HepG2 (cell line): Measurements from ENCODE around the gene NEIL3. TPM values are rescaled to one million over a fixed set of nuclear protein-coding genes. Genes with fewer than 3 reads are reported as not detected.

Experiments
- ATAC-seq: fragments of 200-7000 bp; cut with Tn5 transposase; 3 replicates; pipeline ENCODE4 v1.9.1; 2020; ENCODE audit warnings: mild to moderate bottlenecking, moderate library complexity
- BruUV-seq: library from RNA; stranded (reverse); fragments of 400-500 nt; replicated peaks from 2 replicates; lab custom pipeline; 2021; lab: Mats Ljungman, UMichigan
- CTCF ChIA-PET: fragments of 300-600 bp; formaldehyde crosslinking; extraction: SDS; loops from one replicate; lab custom pipeline; 2021; ENCODE audit warnings: low total read pairs, inconsistent platforms, low intra/inter-chr PET ratio; lab: Yijun Ruan, JAX
- POLR2A ChIA-PET: fragments of 350-600 bp; sonication (Branson Sonifier 250); formaldehyde crosslinking; loops from one replicate; lab custom pipeline; 2020; ENCODE audit warnings: antibody characterized with exemption, inconsistent platforms; lab: Yijun Ruan, JAX
- DNase-seq: peaks from one replicate; pipeline ENCODE4 v3.0.0-alpha.2; 2015; ENCODE audit warnings: low spot score
- FAIRE-seq: peaks from 3 replicates; lab custom pipeline; 2011; peaks lifted over from hg19 to GRCh38; lab: Jason Lieb, UNC
- H2AFZ ChIP-seq: one replicate; pipeline ENCODE4 v1.6.1; 2011; ENCODE audit warnings: low read length, inconsistent platforms
- H3K27ac ChIP-seq: fragments of 300-600 bp; 3 replicates; pipeline ENCODE4 v1.8.0; 2011; ENCODE audit warnings: mixed run types, mild to moderate bottlenecking, mixed read lengths, low read length, inconsistent platforms; ENCODE audit not compliant: insufficient read depth; ENCODE audit errors: extremely low read length
- H3K27me3 ChIP-seq, 2 experiments: fragments of 200-600 bp in 1 of 2; 2 replicates in 1 of 2; 3 replicates in 1 of 2; pipeline versions ENCODE4 v1.6.0 to v1.8.0; 2011; ENCODE audit warnings: low read length in 2 of 2, mild to moderate bottlenecking in 2 of 2, moderate library complexity in 2 of 2, inconsistent platforms in 1 of 2; ENCODE audit not compliant: insufficient read depth in 2 of 2, control insufficient read depth in 1 of 2
- H3K36me3 ChIP-seq, 2 experiments: fragments of 200-600 bp in 1 of 2; replicated peaks in 1 of 2; 2 replicates in 1 of 2; 3 replicates in 1 of 2; pipeline versions ENCODE4 v1.5.1 to v1.8.0; 2011; ENCODE audit warnings: low read length in 2 of 2, inconsistent platforms in 1 of 2; ENCODE audit not compliant: insufficient read depth in 2 of 2, control insufficient read depth in 1 of 2
- H3K4me1 ChIP-seq: 2 replicates; pipeline ENCODE4 v1.5.1; 2012; ENCODE audit warnings: low read length, inconsistent platforms; ENCODE audit not compliant: insufficient read depth
- H3K4me2 ChIP-seq: 2 replicates; pipeline ENCODE4 v1.6.0; 2011; ENCODE audit warnings: low read depth, low read length, inconsistent platforms
- H3K4me3 ChIP-seq, 3 experiments: fragments of 200-600 bp in 1 of 3; sonication (generic), shearing (Covaris generic) in 1 of 3; replicated peaks in 1 of 3; 2 replicates each; pipeline ENCODE4 v1.5.1; 2011 to 2016; ENCODE audit warnings: low read length in 3 of 3, inconsistent platforms in 2 of 3, low read depth in 2 of 3, mild to moderate bottlenecking in 2 of 3, control low read depth in 1 of 3, mixed read lengths in 1 of 3; ENCODE audit not compliant: insufficient read depth in 1 of 3
- H3K79me2 ChIP-seq: one replicate; pipeline ENCODE4 v1.6.1; 2011; ENCODE audit warnings: low read length, inconsistent platforms; ENCODE audit not compliant: insufficient read depth
- H3K9ac ChIP-seq: 2 replicates; pipeline ENCODE4 v1.6.0; 2011; ENCODE audit warnings: mild to moderate bottlenecking, low read depth, low read length, inconsistent platforms; ENCODE audit not compliant: insufficient read depth
- H3K9me3 ChIP-seq: 2 replicates; pipeline ENCODE4 v1.5.1; 2012; ENCODE audit warnings: mild to moderate bottlenecking, low read length
- H4K20me1 ChIP-seq: 2 replicates; pipeline ENCODE4 v1.6.0; 2011; ENCODE audit warnings: inconsistent platforms, mild to moderate bottlenecking, low read length, moderate library complexity; ENCODE audit not compliant: insufficient read depth
- ATF7 ChIP-seq, 2 experiments: fragments of 450-650 bp in 1 of 2; sonication (generic) in 1 of 2; formaldehyde crosslinking in 1 of 2; IDR thresholded peaks; 2 replicates each; pipeline versions ENCODE4 v1.4.0 to v1.6.1; 2016 to 2020; ENCODE audit warnings: antibody characterized with exemption in 1 of 2, mild to moderate bottlenecking in 1 of 2, missing genetic modification reagents in 1 of 2
- CEBPB ChIP-seq: IDR thresholded peaks from 2 replicates; pipeline ENCODE4 v1.6.1; 2011; ENCODE audit warnings: low read depth, low read length, improper control_type of control experiment, borderline replicate concordance
- ELF3 ChIP-seq: IDR thresholded peaks from 2 replicates; pipeline ENCODE4 v1.6.1; 2016; ENCODE audit warnings: missing genetic modification reagents, missing compliant biosample characterization
- GABPB1 ChIP-seq: IDR thresholded peaks from 2 replicates; pipeline ENCODE4 v1.6.1; 2016; ENCODE audit warnings: mild to moderate bottlenecking, missing genetic modification reagents, moderate library complexity, missing compliant biosample characterization
- HDAC2 ChIP-seq: sonication (generic); formaldehyde crosslinking; IDR thresholded peaks from 2 replicates; pipeline ENCODE4 v1.4.0; 2020; ENCODE audit warnings: missing genetic modification reagents
- HMG20A ChIP-seq: IDR thresholded peaks from 2 replicates; pipeline ENCODE4 v1.6.1; 2016; ENCODE audit warnings: borderline replicate concordance
- MTF2 ChIP-seq: sonication (generic); formaldehyde crosslinking; IDR thresholded peaks from 2 replicates; pipeline ENCODE4 v1.5.0; 2020; ENCODE audit warnings: missing genetic modification reagents, borderline replicate concordance
- NFE2 ChIP-seq: sonication (generic); formaldehyde crosslinking; IDR thresholded peaks from 2 replicates; pipeline ENCODE4 v1.4.0; 2020; ENCODE audit warnings: missing genetic modification reagents
- NFIC ChIP-seq: IDR thresholded peaks from 2 replicates; pipeline ENCODE4 v1.6.1; 2012; ENCODE audit warnings: mild to moderate bottlenecking, low read length, inconsistent platforms
- PITX1 ChIP-seq: sonication (generic); formaldehyde crosslinking; IDR thresholded peaks from 2 replicates; pipeline ENCODE4 v1.5.1; 2020; ENCODE audit warnings: mild to moderate bottlenecking, missing genetic modification reagents
- SOX13 ChIP-seq, 3 experiments: fragments of 450-650 bp in 1 of 3; sonication (generic) in 1 of 3; formaldehyde crosslinking in 1 of 3; IDR thresholded peaks in 2 of 3; conservative IDR thresholded peaks in 1 of 3; 2 replicates each; pipeline versions ENCODE4 v1.5.0 to v1.6.1; 2016 to 2020; ENCODE audit warnings: antibody characterized with exemption in 1 of 3, mild to moderate bottlenecking in 1 of 3, missing compliant biosample characterization in 1 of 3, missing genetic modification reagents in 1 of 3, moderate library complexity in 1 of 3
- SOX5 ChIP-seq: IDR thresholded peaks from 2 replicates; pipeline ENCODE4 v1.6.1; 2016; ENCODE audit warnings: borderline replicate concordance
- ZNF672 ChIP-seq: sonication (generic); formaldehyde crosslinking; IDR thresholded peaks from 2 replicates; pipeline ENCODE4 v1.8.1; 2022; ENCODE audit warnings: missing genetic modification reagents
- WGBS: methylation state at CpG from one replicate; pipeline ENCODE4 v1.1.6; 2017; ENCODE audit warnings: low lambda C conversion rate; 5-methylcytosine and 5-hydroxymethylcytosine counted together
- in situ Hi-C: cut with HindIII; loops from 2 replicates; pipeline ENCODE4 v1.10.0; 2017; ENCODE audit warnings: low pct_unique_long_range_greater_than_20kb; ENCODE audit not compliant: extremely low pct_ligation_motif_present
- intact Hi-C: fragments of 100-400 bp; cut with micrococcal nuclease; formaldehyde crosslinking; loops from one replicate; pipeline ENCODE4 v1.10.0; 2022; ENCODE audit not compliant: unreplicated experiment
- polyA plus RNA-seq, 8 experiments: library from polyadenylated mRNA; depleted of rRNA in 3 of 8; stranded (reverse) in 7 of 8; unstranded in 1 of 8; fragments of >200 nt; fragmentation: Illumina TruSeq in 4 of 8; extraction: Trizol in 4 of 8; gene quantifications; 2 replicates each; pipeline versions ENCODE4 v1.2.1 to v1.2.3, GENCODE V29; 2011 to 2016; ENCODE audit warnings: low read depth in 4 of 8, missing spikeins in 1 of 8, mixed read lengths in 1 of 8; ENCODE audit not compliant: insufficient read depth in 1 of 8
- total RNA-seq, 5 experiments: library from RNA; depleted of rRNA; stranded (reverse); fragments of >200 nt; fragmentation: Illumina TruSeq; extraction: Trizol; gene quantifications; 2 replicates each; pipeline ENCODE4 v1.2.3, GENCODE V29; 2016; ENCODE audit warnings: low read depth in 1 of 5
- TF ChIP-seq, protein P1 (sequence below): sonication (generic); formaldehyde crosslinking; conservative IDR thresholded peaks from 2 replicates; pipeline ENCODE4 v1.4.0; 2020; ENCODE audit warnings: mild to moderate bottlenecking, missing genetic modification reagents, moderate library complexity
- TF ChIP-seq, protein P2 (sequence below), 2 experiments: fragments of 450-650 bp in 1 of 2; sonication (generic) in 1 of 2; formaldehyde crosslinking; IDR thresholded peaks; 2 replicates each; pipeline versions ENCODE4 v1.5.0 to v1.8.0; 2020 to 2022; ENCODE audit warnings: mild to moderate bottlenecking in 1 of 2, missing genetic modification reagents in 1 of 2
- TF ChIP-seq, protein P3 (sequence below): IDR thresholded peaks from 2 replicates; pipeline ENCODE4 v1.6.1; 2016; ENCODE audit warnings: mild to moderate bottlenecking
- TF ChIP-seq, protein P4 (sequence below): IDR thresholded peaks from 2 replicates; pipeline ENCODE4 v1.6.1; 2016

Gene NEIL3
- total and polyA plus RNA-seq, 2 of the 13 experiments (the other 11 are each of a cell fraction or from before 2014, with no cell fraction given) = 3.5 to 8.4 TPM

DNA sequence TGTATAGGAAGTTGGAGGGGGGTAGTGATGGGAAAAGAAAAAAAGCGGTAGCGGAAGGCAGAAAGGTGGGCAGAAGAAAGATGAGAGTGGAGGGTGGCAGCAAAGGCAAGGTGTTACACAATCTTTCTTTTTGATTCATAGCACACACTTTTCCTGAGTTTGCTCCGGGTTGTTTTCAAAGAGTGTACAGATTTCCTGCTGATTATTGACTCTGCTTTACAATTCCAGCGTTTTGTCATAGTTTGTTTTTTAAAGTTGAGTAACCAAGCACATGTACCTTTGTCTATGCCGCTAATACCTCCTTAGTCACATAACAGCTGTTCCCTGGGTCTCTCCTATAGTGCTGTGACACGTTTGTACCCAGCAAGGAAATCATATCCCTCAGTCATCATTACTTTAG lies 82.3 kb downstream of the NEIL3 start:
- H3K79me2 ChIP-seq = no peaks in the 10 kb centered on the region
- H3K4me2 ChIP-seq = peak overlapping the region; percentile 8; the same call in 1 of the 2 replicates
- CTCF ChIA-PET = no interaction called here
- in situ Hi-C loops = no loop called here
- H4K20me1 ChIP-seq = no peaks in the 10 kb centered on the region
- ATAC-seq = peak; percentile 91
- H3K9ac ChIP-seq = no peak overlapping the region
- no peaks in the 10 kb centered on the region for H3K36me3 ChIP-seq
- no peak overlapping the region for H3K27ac ChIP-seq
- WGBS = 0% methylated on average over 6 of the region's 6 CpGs
- POLR2A ChIA-PET = interaction anchor here (2.2 kb wide), 1 partner anchor 50 kb away, joined by 16 read pairs; the partner anchor contains the start of gene AGA
- no TSS peak for BruUV-seq
- DNase-seq = peak; percentile 79
- H2AFZ ChIP-seq = no peak overlapping the region
- no peak overlapping the region for H3K4me3 ChIP-seq
- intact Hi-C loops = loop anchor here (5.0 kb wide), 1 partner anchor 50 kb away; the partner anchor contains the start of gene AGA
- peak; percentile 43 for FAIRE-seq
- H3K27me3 ChIP-seq = no peaks in the 10 kb centered on the region; a peak in 2 of 5 replicates
- peaks cover 14% of the 10 kb centered on the region for H3K4me1 ChIP-seq
- H3K9me3 ChIP-seq = no peaks in the 10 kb centered on the region
- TF ChIP-seq, protein P1, sequence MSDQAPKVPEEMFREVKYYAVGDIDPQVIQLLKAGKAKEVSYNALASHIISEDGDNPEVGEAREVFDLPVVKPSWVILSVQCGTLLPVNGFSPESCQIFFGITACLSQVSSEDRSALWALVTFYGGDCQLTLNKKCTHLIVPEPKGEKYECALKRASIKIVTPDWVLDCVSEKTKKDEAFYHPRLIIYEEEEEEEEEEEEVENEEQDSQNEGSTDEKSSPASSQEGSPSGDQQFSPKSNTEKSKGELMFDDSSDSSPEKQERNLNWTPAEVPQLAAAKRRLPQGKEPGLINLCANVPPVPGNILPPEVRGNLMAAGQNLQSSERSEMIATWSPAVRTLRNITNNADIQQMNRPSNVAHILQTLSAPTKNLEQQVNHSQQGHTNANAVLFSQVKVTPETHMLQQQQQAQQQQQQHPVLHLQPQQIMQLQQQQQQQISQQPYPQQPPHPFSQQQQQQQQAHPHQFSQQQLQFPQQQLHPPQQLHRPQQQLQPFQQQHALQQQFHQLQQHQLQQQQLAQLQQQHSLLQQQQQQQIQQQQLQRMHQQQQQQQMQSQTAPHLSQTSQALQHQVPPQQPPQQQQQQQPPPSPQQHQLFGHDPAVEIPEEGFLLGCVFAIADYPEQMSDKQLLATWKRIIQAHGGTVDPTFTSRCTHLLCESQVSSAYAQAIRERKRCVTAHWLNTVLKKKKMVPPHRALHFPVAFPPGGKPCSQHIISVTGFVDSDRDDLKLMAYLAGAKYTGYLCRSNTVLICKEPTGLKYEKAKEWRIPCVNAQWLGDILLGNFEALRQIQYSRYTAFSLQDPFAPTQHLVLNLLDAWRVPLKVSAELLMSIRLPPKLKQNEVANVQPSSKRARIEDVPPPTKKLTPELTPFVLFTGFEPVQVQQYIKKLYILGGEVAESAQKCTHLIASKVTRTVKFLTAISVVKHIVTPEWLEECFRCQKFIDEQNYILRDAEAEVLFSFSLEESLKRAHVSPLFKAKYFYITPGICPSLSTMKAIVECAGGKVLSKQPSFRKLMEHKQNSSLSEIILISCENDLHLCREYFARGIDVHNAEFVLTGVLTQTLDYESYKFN (CRISPR knock-in tag) = peak; percentile 63
- TF ChIP-seq, protein P2, sequence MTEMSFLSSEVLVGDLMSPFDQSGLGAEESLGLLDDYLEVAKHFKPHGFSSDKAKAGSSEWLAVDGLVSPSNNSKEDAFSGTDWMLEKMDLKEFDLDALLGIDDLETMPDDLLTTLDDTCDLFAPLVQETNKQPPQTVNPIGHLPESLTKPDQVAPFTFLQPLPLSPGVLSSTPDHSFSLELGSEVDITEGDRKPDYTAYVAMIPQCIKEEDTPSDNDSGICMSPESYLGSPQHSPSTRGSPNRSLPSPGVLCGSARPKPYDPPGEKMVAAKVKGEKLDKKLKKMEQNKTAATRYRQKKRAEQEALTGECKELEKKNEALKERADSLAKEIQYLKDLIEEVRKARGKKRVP (CRISPR knock-in tag; IDR thresholded peaks at IDR 0.05) = 0 out of 4 replicates have a peak, but pooled peaks of 1 of the 2 experiments have one; percentile 30
- TF ChIP-seq, protein P3, sequence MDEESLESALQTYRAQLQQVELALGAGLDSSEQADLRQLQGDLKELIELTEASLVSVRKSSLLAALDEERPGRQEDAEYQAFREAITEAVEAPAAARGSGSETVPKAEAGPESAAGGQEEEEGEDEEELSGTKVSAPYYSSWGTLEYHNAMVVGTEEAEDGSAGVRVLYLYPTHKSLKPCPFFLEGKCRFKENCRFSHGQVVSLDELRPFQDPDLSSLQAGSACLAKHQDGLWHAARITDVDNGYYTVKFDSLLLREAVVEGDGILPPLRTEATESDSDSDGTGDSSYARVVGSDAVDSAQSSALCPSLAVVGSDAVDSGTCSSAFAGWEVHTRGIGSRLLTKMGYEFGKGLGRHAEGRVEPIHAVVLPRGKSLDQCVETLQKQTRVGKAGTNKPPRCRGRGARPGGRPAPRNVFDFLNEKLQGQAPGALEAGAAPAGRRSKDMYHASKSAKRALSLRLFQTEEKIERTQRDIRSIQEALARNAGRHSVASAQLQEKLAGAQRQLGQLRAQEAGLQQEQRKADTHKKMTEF = peak; percentile 65
- TF ChIP-seq HDAC2 = peak; percentile 55
- TF ChIP-seq NFE2 (CRISPR knock-in tag) = no peak
- peak; percentile 23; the same call in 1 of the 2 replicates for TF ChIP-seq GABPB1
- peak; percentile 77 for TF ChIP-seq SOX5 (CRISPR knock-in tag)
- TF ChIP-seq HMG20A (CRISPR knock-in tag) = peak; percentile 84; the same call in 1 of the 2 replicates
- TF ChIP-seq NFIC = peak; percentile 56; the same call in 1 of the 2 replicates
- TF ChIP-seq PITX1 = no peak
- TF ChIP-seq, protein P4, sequence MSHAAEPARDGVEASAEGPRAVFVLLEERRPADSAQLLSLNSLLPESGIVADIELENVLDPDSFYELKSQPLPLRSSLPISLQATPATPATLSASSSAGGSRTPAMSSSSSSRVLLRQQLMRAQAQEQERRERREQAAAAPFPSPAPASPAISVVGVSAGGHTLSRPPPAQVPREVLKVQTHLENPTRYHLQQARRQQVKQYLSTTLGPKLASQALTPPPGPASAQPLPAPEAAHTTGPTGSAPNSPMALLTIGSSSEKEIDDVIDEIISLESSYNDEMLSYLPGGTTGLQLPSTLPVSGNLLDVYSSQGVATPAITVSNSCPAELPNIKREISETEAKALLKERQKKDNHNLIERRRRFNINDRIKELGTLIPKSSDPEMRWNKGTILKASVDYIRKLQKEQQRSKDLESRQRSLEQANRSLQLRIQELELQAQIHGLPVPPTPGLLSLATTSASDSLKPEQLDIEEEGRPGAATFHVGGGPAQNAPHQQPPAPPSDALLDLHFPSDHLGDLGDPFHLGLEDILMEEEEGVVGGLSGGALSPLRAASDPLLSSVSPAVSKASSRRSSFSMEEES (CRISPR knock-in tag) = peak; percentile 64
- TF ChIP-seq ATF7 (IDR thresholded peaks at IDR 0.05) = no peak
- no peak for TF ChIP-seq ATF7 (CRISPR knock-in tag; IDR thresholded peaks at IDR 0.05)
- no peak for TF ChIP-seq MTF2 (CRISPR knock-in tag)
- TF ChIP-seq CEBPB = peak; percentile 79
- no peak for TF ChIP-seq ZNF672 (CRISPR knock-in tag)
- TF ChIP-seq SOX13 (IDR thresholded peaks at IDR 0.05) = no peak
- peak in 1 of 2 experiments; percentile 70; a peak in 2 of 4 replicates for TF ChIP-seq SOX13 (CRISPR knock-in tag; conservative IDR thresholded peaks at IDR 0.05 in 1 of 2, IDR thresholded peaks at IDR 0.05 in 1 of 2)
- TF ChIP-seq ELF3 = peak; percentile 52; the same call in 1 of the 2 replicates
